GM12891 (cell line): ENCODE data around the gene SPP1.

Source experiments
- PAX5 ChIP-seq: IDR thresholded peaks from 2 replicates; pipeline ENCODE4 v1.6.1; 2011; ENCODE audit warnings: low read length, moderate library complexity, mild to moderate bottlenecking; ENCODE audit not compliant: insufficient read depth, severe bottlenecking
- POLR2A ChIP-seq: IDR thresholded peaks from 2 replicates; pipeline ENCODE4 v1.6.1; 2011; ENCODE audit warnings: low read depth, low read length, control low read depth
- POLR2AphosphoS5 ChIP-seq: IDR thresholded peaks from 2 replicates; pipeline ENCODE4 v1.6.1; 2011; ENCODE audit warnings: low read depth, low read length, control low read depth
- POU2F2 ChIP-seq: IDR thresholded peaks from 2 replicates; pipeline ENCODE4 v1.6.1; 2011; ENCODE audit warnings: low read depth, mild to moderate bottlenecking, control low read depth, low read length, moderate library complexity
- SPI1 ChIP-seq: IDR thresholded peaks from 2 replicates; pipeline ENCODE4 v1.6.1; 2011; ENCODE audit warnings: low read depth, low read length, control low read depth
- TAF1 ChIP-seq: IDR thresholded peaks from 2 replicates; pipeline ENCODE4 v1.6.1; 2011; ENCODE audit warnings: low read depth, low read length, control low read depth

GRCh38 chr4:87961993-87962392, 13.5 kb upstream of the SPP1 start:
- no peak for TF ChIP-seq POLR2A
- no peak for TF ChIP-seq SPI1
- TF ChIP-seq POLR2AphosphoS5 = no peak
- no peak for TF ChIP-seq TAF1
- TF ChIP-seq PAX5 = no peak
- TF ChIP-seq POU2F2 = no peak
